Smooth muscle cell of bladder (primary cell): ENCODE measurements around the gene UACA. TPM values are rescaled to one million over a fixed set of nuclear protein-coding genes. Genes with fewer than 3 reads are reported as not detected.

Experiments used
- total RNA-seq: library from RNA; depleted of rRNA; stranded (reverse); fragments of >200 nt; gene quantifications from 2 replicates; pipeline ENCODE4 v1.2.3, GENCODE V29; 2014

The UACA gene
- total RNA-seq = 87.3 and 95.9 TPM in 2 replicates

GRCh38 chr15:70763120-70763949, at the start of gene UACA:
Gene UACA, minus strand, starts transcription at chr15:70763558. Its CDS starts 151 bp downstream, at chr15:70763407.

Other genes starting within 250 kb of the UACA start
- 42.6 and 61.3 TPM in 2 replicates for gene LARP6, start 90.6 kb upstream of the UACA start, total RNA-seq
- gene THAP10, start 128.9 kb upstream of the UACA start, total RNA-seq = 0.85 and 1.0 TPM in 2 replicates
- 11.5 and 12.9 TPM in 2 replicates for gene LRRC49, start 129.3 kb upstream of the UACA start, total RNA-seq